ENCODE measurements around the gene UROS. TPM values are rescaled to one million over a fixed set of nuclear protein-coding genes. Genes with fewer than 3 reads are reported as not detected.
A peak's percentile ranks its signal among the peaks of the same experiment; 100 is the strongest.

Gene UROS
- total and polyA plus RNA-seq, 5 donors = 57.6 to 86.1 (median 75.8) TPM

DNA sequence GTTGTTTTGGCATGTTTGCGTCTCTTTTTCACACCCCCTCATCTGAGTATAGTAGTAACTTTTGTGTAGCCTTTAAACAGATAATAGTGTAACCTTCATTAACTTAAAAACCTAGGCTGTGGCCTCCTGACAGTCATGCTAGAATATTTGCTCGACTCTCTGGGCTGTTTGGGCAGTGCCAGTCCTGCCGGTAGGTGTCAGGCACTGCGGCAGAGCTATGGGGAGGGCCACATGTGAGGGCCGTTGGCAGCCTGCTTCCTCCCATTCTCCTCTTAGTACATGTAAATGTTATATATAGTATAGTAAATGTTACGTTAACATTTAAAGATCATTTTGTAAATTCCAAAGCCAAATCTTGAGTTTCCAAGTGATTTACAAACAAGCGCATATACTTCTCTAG is 26.4 kb upstream of the UROS start:
- WGBS = 89% methylated on average over 7 of the region's 7 CpGs

DNA sequence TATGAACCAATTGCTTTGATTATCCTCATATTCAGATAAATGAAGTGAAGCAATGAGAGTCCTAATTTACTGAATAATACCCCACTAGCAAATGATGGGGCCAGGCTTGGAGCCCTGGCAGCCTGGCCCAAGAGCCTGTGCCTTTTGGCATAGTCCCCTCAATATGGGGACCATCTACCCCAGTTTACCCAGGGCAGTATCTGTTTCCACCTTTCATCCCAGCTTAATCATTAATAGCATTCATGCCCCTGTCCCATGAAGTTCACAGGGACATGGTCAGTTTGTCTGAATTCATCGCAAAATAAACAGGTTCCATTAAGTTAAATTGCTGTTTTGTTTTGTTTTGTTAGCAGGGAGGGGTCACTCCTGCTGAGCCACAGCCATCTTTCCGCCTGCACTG is 25.8 kb upstream of the UROS start:
- Histone ChIP-seq H3K9me3 (ENCODE audit: control insufficient read depth, low read length) (no peaks in the 10 kb centered on the region), H3K4me1 (ENCODE audit: control insufficient read depth, insufficient read depth, low read length) (no peaks in the 10 kb centered on the region), H3K4me3 (ENCODE audit: low read length) (no peak overlapping the region), H3K27ac (ENCODE audit: low read length) (no peak overlapping the region), H3K27me3 (ENCODE audit: control insufficient read depth, insufficient read depth) (no peaks in the 10 kb centered on the region)
- WGBS = 92% methylated on average over 2 of the region's 2 CpGs
- DNase-seq = no peak
- intact Hi-C loops (cut with DNase I) = no loop called here
- no peak for ATAC-seq

More for the DNA sequence above, 26.4 kb upstream of the UROS start:
- DNase-seq (no peak), ATAC-seq (no peak)
- Histone ChIP-seq H3K27ac (ENCODE audit: low read length) (no peak overlapping the region), H3K4me3 (ENCODE audit: low read length) (no peak overlapping the region), H3K27me3 (ENCODE audit: control insufficient read depth, insufficient read depth) (no peaks in the 10 kb centered on the region), H3K4me1 (ENCODE audit: control insufficient read depth, insufficient read depth, low read length) (no peaks in the 10 kb centered on the region), H3K9me3 (ENCODE audit: control insufficient read depth, low read length) (no peaks in the 10 kb centered on the region)
- intact Hi-C loops (cut with DNase I) = no loop called here

DNA sequence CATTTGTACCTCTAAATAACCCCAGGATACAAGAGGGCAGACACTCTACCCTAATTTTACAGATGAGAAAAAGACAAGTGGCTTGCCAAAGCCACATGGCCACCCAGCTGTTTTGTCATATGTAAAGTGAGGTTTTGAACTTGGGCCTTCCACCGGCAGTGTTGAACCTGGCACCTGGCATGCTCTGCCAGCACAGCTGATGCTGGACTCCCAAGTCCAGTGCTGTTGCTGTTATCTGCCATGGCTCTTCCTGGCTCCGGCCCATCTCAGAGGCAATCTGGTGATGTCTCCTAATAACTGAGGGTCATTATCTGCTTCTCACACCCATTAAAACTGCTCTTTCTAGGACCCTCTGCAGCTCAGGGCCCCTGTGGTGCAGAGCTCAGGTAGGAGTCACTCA is 25.3 kb upstream of the UROS start:
- H3K4me3 ChIP-seq (ENCODE audit: low read length) = no peak overlapping the region
- H3K27ac ChIP-seq (ENCODE audit: low read length) = no peak overlapping the region
- ATAC-seq (no peak), DNase-seq (no peak)
- no peaks in the 10 kb centered on the region for H3K4me1 ChIP-seq (ENCODE audit: control insufficient read depth, insufficient read depth, low read length)
- 84% methylated on average over 2 of the region's 2 CpGs for WGBS
- no peaks in the 10 kb centered on the region for H3K27me3 ChIP-seq (ENCODE audit: control insufficient read depth, insufficient read depth)
- intact Hi-C loops (cut with DNase I) = no loop called here
- no peaks in the 10 kb centered on the region for H3K9me3 ChIP-seq (ENCODE audit: control insufficient read depth, low read length)

- intact Hi-C loops (cut with DNase I) = no loop called here
- Histone ChIP-seq H3K27ac (ENCODE audit: low read length) (no peak overlapping the region), H3K27me3 (ENCODE audit: control insufficient read depth, insufficient read depth) (no peaks in the 10 kb centered on the region), H3K9me3 (ENCODE audit: control insufficient read depth, low read length) (no peaks in the 10 kb centered on the region), H3K4me3 (ENCODE audit: low read length) (no peak overlapping the region), H3K4me1 (ENCODE audit: control insufficient read depth, insufficient read depth, low read length) (no peaks in the 10 kb centered on the region)
- WGBS = 95% methylated on average over 3 of the region's 3 CpGs
- DNase-seq (no peak), ATAC-seq (no peak)
Measured at GRCh38 chr10:125846894-125847293, 23.8 kb upstream of the UROS start.

DNA sequence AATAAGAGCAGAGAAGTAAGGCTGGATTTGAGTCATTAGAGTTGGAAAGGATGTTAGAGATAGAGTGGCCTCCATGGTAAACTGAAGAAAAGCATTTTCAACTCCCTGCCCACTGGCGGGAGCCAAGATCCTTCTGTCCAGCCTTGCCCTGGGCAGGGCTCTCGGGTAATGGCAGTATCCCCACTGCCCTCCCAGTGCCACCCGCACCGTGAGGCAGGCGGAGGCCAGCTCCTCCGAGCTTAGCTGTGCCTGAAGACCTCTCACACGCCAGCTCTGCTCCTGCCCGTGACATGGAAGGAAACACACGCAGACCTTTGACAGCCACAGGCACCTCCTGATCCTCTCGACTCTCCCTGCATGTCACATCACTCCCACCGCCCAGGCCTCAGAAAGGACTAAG is 22.6 kb upstream of the UROS start:
- no peak overlapping the region for H3K4me3 ChIP-seq (ENCODE audit: low read length)
- ATAC-seq = peak in 1 of 2 donors; percentile 8
- H3K27me3 ChIP-seq (ENCODE audit: control insufficient read depth, insufficient read depth) = no peaks in the 10 kb centered on the region
- H3K4me1 ChIP-seq (ENCODE audit: control insufficient read depth, insufficient read depth, low read length) = no peaks in the 10 kb centered on the region
- no peak overlapping the region for H3K27ac ChIP-seq (ENCODE audit: low read length)
- DNase-seq = no peak
- no peaks in the 10 kb centered on the region for H3K9me3 ChIP-seq (ENCODE audit: control insufficient read depth, low read length)
- WGBS = 91% methylated on average over 11 of the region's 11 CpGs
- intact Hi-C loops (cut with DNase I) = no loop called here

DNA sequence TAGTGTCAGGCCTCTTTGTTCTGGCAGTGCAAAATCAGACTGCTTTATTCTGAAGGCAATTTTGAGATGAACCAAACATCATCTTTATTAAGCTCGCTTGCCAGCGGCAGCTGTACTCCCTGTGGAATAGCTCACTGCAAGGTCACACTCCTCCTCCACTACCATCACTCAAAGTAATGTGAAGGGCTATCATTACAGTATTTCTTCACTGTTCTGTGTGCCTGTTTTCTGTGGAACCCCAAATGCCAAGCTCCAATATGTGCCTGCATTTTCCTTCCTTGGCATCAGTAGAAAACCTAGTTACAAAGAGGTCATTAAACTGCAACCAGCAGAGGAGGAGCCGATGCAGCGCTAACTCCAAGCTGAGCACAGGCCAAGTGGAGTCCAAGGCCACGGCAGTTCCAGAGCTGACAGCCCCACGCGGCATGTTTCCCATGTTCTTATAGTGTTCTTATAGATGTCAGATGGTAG is 21.7 kb upstream of the UROS start:
- DNase-seq (no peak), ATAC-seq (peak; percentile 25 to 43)
- H3K4me3 ChIP-seq (ENCODE audit: low read length) = no peak overlapping the region
- no peak overlapping the region for H3K27ac ChIP-seq (ENCODE audit: low read length)
- intact Hi-C loops (cut with DNase I) = no loop called here
- H3K4me1 ChIP-seq (ENCODE audit: control insufficient read depth, insufficient read depth, low read length) = no peaks in the 10 kb centered on the region
- 66% methylated on average over 7 of the region's 7 CpGs for WGBS
- no peaks in the 10 kb centered on the region for H3K27me3 ChIP-seq (ENCODE audit: control insufficient read depth, insufficient read depth)
- no peaks in the 10 kb centered on the region for H3K9me3 ChIP-seq (ENCODE audit: control insufficient read depth, low read length)

DNA sequence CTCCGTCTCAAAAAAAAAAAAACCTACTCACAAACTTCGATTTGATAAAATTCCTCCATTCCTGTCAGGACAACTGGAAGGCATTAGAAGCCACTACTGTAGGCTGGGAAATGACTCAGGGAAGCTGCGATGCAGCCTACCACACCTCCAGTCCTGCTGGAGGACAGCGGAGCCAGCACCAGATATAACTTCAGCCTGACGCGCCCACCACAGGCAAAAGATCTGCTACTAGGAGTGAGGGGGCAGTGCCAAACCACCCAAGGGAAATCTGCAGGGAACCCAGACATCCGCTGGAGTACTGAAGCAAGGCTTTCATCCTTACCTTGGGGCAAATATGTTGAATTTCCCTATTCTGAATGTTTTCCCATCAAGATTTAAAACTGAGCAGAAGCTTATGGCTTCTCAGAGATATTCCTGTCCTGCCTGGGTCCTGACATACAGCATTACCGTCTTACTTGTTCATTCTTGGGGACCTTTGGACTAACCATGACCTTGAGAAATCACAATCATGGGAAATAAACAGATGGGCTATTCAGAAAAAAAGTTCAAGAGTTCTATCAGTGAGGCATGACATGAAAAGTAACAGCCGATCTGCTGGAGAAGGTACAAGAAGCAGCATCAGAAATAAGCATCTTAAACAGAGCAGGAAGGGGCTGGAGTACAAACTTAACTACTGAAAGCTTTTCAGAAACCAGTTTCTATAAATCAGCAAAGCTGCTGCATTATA is 20.7 kb upstream of the UROS start:
- intact Hi-C loops (cut with DNase I) = no loop called here
- Histone ChIP-seq H3K27me3 (ENCODE audit: control insufficient read depth, insufficient read depth) (no peaks in the 10 kb centered on the region), H3K9me3 (ENCODE audit: control insufficient read depth, low read length) (no peaks in the 10 kb centered on the region), H3K27ac (ENCODE audit: low read length) (no peak overlapping the region), H3K4me1 (ENCODE audit: control insufficient read depth, insufficient read depth, low read length) (no peaks in the 10 kb centered on the region), H3K4me3 (ENCODE audit: low read length) (no peak overlapping the region)
- 87% methylated on average over 9 of the region's 9 CpGs for WGBS
- DNase-seq = no peak
- no peak for ATAC-seq

- DNase-seq = no peak
- no peaks in the 10 kb centered on the region for H3K9me3 ChIP-seq (ENCODE audit: control insufficient read depth, low read length)
- H3K27me3 ChIP-seq (ENCODE audit: control insufficient read depth, insufficient read depth) = no peaks in the 10 kb centered on the region
- H3K4me1 ChIP-seq (ENCODE audit: control insufficient read depth, insufficient read depth, low read length) = no peaks in the 10 kb centered on the region
- no peak overlapping the region for H3K4me3 ChIP-seq (ENCODE audit: low read length)
- no peak overlapping the region for H3K27ac ChIP-seq (ENCODE audit: low read length)
- ATAC-seq = no peak
- 92% methylated on average over 3 of the region's 3 CpGs for WGBS
- intact Hi-C loops (cut with DNase I) = no loop called here
Measured at GRCh38 chr10:125840955-125841354, 17.9 kb upstream of the UROS start.

- DNase-seq = no peak
- Histone ChIP-seq H3K4me1 (ENCODE audit: control insufficient read depth, insufficient read depth, low read length) (no peaks in the 10 kb centered on the region), H3K4me3 (ENCODE audit: low read length) (no peak overlapping the region), H3K27ac (ENCODE audit: low read length) (no peak overlapping the region), H3K9me3 (ENCODE audit: control insufficient read depth, low read length) (no peaks in the 10 kb centered on the region), H3K27me3 (ENCODE audit: control insufficient read depth, insufficient read depth) (no peaks in the 10 kb centered on the region)
- intact Hi-C loops (cut with DNase I) = no loop called here
- ATAC-seq = no peak
- 92% methylated on average over 9 of the region's 9 CpGs for WGBS
Measured at GRCh38 chr10:125840406-125840805, 17.3 kb upstream of the UROS start.

DNA sequence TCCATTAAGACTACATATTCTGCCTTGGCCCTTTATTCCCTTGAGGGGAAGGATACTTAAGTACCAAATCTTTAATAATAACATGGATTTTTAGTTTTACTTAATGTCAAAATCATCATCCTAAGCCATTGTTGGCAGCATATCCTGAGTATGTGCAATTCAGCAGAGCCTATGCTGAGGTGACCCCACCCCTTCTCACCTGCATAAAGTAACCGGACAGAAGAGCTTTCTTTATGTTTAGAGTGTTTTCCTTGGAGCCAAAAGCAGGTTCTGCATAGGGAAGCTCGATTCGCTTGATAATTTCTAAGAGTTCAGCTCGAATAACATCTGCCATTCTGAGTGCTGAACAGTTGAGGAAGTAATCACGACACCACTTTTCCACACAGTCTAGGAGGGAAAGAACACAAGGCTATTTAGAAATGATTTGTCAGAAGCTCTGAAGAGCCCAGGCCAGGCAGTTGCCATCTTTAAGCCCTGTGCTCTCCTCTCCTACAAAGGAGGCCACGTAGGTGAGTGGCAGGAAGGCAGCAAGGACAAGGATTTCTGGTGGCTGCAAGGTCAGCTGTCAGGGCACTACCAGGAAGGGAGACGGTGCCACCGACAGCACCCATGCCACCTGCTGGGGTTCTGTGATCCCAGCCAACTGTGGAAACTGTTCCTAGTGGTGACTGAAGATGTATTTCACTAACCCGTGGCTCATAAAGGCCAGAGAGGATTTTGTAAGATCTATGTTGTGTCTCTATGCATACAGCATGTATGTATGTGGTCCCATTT is 15.9 kb upstream of the UROS start:
- Histone ChIP-seq H3K9me3 (ENCODE audit: control insufficient read depth, low read length) (no peaks in the 10 kb centered on the region), H3K27ac (ENCODE audit: low read length) (no peak overlapping the region), H3K4me3 (ENCODE audit: low read length) (no peak overlapping the region), H3K27me3 (ENCODE audit: control insufficient read depth, insufficient read depth) (no peaks in the 10 kb centered on the region), H3K4me1 (ENCODE audit: control insufficient read depth, insufficient read depth, low read length) (no peaks in the 10 kb centered on the region)
- intact Hi-C loops (cut with DNase I) = no loop called here
- ATAC-seq = no peak
- DNase-seq = peak in 1 of 3 donors; percentile 7
- WGBS = 82% methylated on average over 9 of the region's 9 CpGs

DNA sequence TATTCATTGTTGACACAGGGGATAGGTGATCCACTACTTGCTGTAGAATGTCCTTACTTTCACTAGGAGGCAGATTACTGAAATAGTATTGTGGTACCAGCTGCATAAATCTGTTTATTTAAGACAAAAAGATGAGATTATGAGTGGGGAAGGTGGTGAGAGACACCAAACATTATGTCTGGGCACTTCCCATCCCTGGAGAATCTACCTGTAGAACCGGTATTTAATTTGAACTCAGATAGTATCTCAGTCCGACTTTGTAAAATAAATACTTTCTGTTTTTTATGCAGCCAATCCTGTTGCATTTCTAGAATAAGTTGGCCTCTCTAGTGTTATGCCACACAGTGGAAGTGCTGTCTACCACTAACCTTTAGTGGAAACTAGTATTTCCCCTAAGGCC is 13.7 kb upstream of the UROS start:
- WGBS = 80% methylated on average over 2 of the region's 2 CpGs
- H3K9me3 ChIP-seq (ENCODE audit: control insufficient read depth, low read length) = no peaks in the 10 kb centered on the region
- ATAC-seq (no peak), DNase-seq (no peak)
- H3K4me3 ChIP-seq (ENCODE audit: low read length) = no peak overlapping the region
- H3K4me1 ChIP-seq (ENCODE audit: control insufficient read depth, insufficient read depth, low read length) = no peaks in the 10 kb centered on the region
- no peak overlapping the region for H3K27ac ChIP-seq (ENCODE audit: low read length)
- no peaks in the 10 kb centered on the region for H3K27me3 ChIP-seq (ENCODE audit: control insufficient read depth, insufficient read depth)
- intact Hi-C loops (cut with DNase I) = no loop called here

Measured in right cardiac atrium (tissue), 5 donors.